Forelimb muscle (tissue), 1 donor: ENCODE data around the gene KIAA1143. TPM values are rescaled to one million over a fixed set of nuclear protein-coding genes. Genes with fewer than 3 reads are reported as not detected.
A peak's percentile ranks its signal among the peaks of the same experiment; 100 is the strongest.

Experiments used
- DNase-seq: peaks from one replicate; pipeline ENCODE4 v3.0.0-alpha.2; 2013; ENCODE audit warnings: low read depth
- polyA plus RNA-seq: library from polyadenylated mRNA; unstranded; fragments of 120-200 nt; gene quantifications from one replicate; pipeline ENCODE4 v1.2.1, GENCODE V29; 2013; ENCODE audit not compliant: insufficient read length

Gene KIAA1143
- 30.6 TPM for polyA plus RNA-seq

DNA sequence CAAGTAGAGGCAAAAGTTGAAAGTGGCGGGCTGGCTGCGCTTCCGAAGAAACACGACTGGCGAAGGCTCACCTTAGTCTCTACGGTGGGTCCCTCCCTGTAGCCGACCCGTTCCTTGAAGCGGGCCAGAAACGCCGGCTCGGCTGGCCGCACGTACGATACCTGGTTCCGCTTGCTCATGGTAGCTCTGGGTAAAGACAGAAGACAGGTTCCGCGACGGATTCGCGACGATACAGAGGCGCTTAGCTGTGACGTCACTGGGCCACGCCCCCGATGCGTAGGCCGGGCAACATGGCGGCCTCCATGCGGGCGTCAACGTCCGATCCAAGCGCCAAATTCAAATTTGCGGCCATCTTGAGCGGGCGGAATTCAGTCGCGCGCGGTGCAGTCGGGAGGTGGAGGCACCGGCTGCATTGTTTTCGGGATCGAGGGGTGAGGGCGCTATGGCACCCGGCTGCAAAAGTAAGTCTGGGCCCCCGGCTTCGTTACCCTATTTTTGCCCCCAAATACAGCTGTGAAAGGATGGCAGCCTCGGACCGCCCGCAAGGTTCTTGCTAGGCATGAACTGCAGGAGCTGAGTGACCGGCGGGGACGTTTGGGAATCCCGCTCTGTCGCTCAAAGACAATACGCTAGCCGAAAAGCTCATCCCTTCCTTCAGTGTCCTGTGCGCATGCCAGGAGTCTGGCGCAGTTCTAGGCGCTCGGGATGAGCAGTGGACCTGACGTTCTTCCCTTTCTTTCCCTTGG lies at the start of gene KIAA1143, which contains the start of gene KIF15:
Gene KIAA1143 (minus strand): TSS at position 196 of the 746 bp plus-strand sequence. CDS start 17 bp downstream, at position 179.
Gene KIF15 (plus strand): TSS at position 371 of the 746 bp plus-strand sequence. CDS start 72 bp downstream, at position 443.
- peak; percentile 91 for DNase-seq

GRCh38 chr3:44805960-44806359 lies 44.5 kb upstream of the KIAA1143 start:
- no peak for DNase-seq

- no peak for DNase-seq
Observed at GRCh38 chr3:44803298-44803697, 41.9 kb upstream of the KIAA1143 start.

- no peak for DNase-seq
Observed at GRCh38 chr3:44802011-44802410, 40.6 kb upstream of the KIAA1143 start.

DNA sequence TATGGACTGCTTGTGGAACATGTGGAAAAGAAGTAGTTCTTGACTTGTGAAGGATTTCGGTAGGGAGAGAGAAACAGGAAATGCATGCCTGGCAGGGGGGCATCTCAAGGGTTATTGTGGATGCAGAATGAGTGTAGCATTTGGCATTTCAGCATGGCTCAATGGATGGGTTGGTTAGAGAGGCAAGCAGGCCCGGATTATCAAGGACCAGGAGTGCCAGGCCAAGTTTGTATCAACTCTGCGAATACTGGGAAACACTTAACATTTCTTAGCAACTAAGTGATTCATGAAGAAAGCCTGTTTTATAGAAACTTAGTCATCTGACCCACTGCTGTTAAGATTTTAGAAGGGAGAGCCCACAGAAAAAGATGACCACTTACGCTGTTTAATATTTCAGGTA lies 33.8 kb upstream of the KIAA1143 start:
- DNase-seq = no peak

DNA sequence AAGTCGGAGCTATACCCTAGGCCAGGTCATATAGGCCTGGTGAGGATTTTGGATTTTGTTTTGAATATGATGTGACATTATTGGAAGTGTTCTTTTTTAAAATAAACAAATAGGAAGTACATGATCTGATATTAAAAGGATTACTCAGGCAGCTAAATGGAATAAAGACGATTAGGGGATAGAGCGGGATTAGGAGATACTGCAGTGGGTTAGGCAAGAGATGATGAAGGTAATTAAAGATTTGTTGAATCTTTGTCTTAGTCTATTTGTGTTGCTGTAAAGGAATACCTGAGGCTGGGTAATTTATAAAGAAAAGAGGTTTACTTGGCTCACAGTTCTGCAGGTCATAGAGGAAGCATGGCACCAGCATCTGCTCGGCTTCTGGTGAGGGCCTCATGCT lies 21.5 kb upstream of the KIAA1143 start:
- DNase-seq = no peak

DNA sequence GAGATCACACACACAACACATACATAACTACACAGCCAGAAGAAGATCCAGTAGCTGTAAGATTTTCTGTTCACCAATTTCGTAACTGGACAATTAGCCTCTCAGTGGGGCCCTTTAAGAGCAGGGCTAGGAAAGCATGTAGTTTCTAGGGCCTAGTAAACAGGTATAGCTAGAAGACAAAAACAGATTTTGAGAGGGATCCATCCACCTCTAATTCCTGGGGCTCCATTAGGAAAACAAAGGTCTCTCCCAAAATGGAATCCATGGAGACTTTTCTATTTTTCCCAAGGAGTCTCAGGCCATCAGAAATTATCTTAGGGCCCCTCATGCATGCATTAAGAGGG lies 10.7 kb upstream of the KIAA1143 start:
- DNase-seq = no peak

GRCh38 chr3:44771424-44772098 lies 10.1 kb upstream of the KIAA1143 start:
- no peak for DNase-seq

GRCh38 chr3:44764248-44764647 lies 2.8 kb upstream of the KIAA1143 start:
- DNase-seq = no peak

DNA sequence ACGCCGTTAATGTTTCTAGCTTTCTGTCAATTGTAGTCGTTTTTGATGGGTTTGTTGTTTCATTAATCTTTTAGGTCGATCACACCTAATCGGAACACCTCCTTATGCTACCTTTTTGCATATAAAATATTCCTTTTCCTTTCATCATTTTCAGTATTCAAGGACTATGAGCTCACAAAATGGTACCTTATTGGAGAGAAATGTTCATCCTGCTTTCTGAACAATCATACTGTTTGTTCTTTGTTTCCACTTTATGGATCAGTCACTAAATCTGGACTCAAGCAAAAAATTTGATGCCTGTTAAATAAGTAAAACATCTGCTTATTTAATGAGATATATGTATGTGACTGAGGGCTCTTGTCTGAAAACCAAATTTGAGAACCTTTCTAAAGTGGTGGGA lies 1.3 kb upstream of the KIAA1143 start:
- DNase-seq = no peak

- DNase-seq = no peak
Observed at GRCh38 chr3:44762170-44762677, 805 bp upstream of the KIAA1143 start.

DNA sequence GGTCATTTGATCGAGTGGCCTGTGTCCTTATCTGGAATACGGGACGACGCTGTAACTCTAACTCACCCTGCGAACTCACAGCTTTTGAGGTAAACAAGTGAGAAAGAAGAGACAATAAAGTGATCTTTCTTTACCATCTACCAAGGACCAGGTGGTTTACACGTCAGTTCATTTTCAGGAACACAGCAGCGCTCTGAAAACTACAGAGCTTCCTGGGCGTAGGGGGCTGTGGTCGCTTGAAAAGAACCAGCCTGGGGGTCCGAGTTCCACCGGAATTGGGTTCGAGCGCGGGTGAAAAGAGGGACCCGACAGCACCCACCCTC lies 357 bp downstream of the KIAA1143 start:
- no peak for DNase-seq

DNA sequence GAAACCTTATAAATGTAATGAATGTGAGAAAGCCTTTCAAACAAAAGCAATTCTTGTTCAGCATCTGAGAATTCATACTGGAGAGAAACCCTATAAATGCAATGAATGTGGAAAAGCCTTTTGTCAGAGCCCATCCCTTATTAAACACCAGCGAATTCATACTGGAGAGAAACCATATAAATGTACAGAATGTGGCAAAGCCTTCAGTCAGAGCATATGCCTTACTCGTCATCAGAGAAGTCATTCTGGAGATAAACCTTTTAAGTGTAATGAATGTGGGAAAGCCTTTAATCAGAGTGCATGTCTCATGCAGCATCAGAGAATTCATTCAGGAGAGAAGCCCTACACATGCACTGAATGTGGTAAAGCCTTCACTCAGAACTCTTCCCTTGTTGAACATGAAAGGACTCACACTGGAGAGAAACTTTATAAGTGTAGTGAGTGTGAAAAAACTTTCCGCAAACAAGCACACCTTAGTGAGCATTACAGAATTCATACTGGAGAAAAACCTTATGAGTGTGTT lies 26.7 kb downstream of the KIAA1143 start:
- DNase-seq = no peak

DNA sequence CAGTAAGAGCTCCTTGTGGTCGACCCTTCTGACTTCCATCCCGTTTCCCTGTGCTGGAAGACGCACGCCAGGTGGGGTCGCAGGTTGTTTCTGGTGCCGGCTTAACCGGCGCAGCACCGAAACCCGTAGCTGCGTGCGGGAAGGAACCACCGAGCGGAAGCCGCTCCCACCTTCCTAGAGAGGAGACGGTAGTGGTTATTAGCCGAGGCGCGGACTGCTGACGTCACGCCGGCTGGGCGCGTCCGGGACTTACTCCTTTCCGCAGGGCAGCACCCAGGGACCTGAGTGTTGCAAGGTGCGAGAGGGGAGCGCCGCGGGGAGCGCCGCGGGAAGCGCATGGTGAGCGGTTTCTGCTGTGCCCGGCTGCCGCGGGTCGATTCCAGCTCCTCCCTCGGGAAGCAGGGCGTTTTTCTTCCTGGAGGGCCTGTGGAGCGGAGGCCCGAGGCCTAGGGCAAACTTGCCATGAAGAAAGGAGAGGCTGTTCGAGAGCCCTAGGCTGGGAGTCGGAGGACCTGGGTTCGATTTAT lies 32.0 kb downstream of the KIAA1143 start, which contains the start of gene ZNF501:
Gene ZNF501 (plus strand): TSS at position 252 of the 527 bp plus-strand sequence. CDS start 4,787 bp downstream, outside the sequence.
- peak; percentile 80 for DNase-seq

GRCh38 chr3:44722103-44722401 lies 39.4 kb downstream of the KIAA1143 start:
- DNase-seq = no peak

- no peak for DNase-seq
Observed at GRCh38 chr3:44721231-44722102, 40.0 kb downstream of the KIAA1143 start.

DNA sequence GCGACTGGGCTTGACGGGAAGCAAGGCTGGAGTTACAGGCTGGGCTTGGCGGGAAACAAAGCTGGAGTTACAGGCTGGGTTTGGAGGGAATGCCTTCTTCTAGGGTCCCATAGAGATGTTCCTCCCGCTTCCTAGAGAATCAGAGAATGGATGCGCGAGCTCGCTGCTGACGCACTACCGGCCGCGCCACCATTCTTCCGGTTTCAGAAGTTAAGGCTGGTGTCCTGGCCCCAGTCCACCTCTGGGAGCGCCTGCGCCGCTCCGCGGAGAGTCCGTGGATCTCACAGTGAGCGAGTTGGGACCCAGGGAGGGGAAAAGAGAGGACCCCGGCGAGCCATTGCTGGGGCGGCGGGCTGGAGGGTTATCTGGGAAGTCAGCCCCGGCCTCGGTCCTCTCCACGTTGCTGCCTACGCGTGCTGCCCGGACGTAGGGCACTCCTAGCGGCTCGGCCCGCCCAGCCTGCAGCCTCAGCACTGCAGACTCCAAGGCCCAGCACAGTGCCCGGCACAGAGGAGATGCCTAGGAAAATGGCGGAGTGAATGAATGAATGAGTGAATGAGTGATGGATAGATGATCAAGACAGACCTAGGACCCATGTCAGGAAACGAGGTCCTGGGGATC lies 48.9 kb downstream of the KIAA1143 start, which contains the start of gene ZNF502:
Gene ZNF502 (plus strand): TSS at position 206 of the 621 bp plus-strand sequence. CDS start 7,602 bp downstream, outside the sequence.
- peak; percentile 81 for DNase-seq
